Activated CD8-positive, alpha-beta memory T cell treated with anti-CD3 and anti-CD28 coated beads for 48 hours (primary cell): ENCODE data around the gene SERPINA12.
"Not testable (repeated sequence)": the region's sequence is repeated elsewhere in the genome, so short reads cannot be mapped to it uniquely, and the experiment has no call there.

Source experiments
- DNase-seq, 3 experiments: peaks; one replicate each; pipeline ENCODE4 v3.0.0-alpha.2; 2020; ENCODE audit warnings: low read depth in 2 of 3, low spot score in 2 of 3

Gene SERPINA12

GRCh38 chr14:94538070-94538740 lies 28.9 kb upstream of the SERPINA12 start:
- no peak for DNase-seq

GRCh38 chr14:94536836-94537235 lies 27.6 kb upstream of the SERPINA12 start:
- DNase-seq: no peak

DNA sequence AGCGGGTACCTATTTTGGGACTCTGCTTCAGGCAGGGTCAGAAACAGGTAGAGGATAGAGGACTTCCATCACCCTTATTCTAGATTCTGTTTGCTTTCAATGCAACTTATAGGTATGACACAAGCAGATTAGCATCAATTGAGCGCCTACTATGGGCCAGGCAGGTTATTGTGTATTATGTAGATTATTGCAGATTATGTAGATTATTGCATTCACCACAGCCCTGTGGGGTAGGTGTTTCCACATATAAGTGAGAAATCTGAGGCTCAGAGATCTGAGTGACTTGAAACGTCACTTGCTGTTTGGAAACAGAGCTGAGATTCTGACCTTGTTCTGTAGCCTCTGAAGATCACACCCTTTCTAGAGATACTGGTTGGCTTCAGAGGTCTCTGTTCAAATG lies 26.2 kb upstream of the SERPINA12 start:
- DNase-seq: no peak

GRCh38 chr14:94532447-94532846 lies 23.2 kb upstream of the SERPINA12 start:
- DNase-seq: no peak

GRCh38 chr14:94531187-94531586 lies 21.9 kb upstream of the SERPINA12 start:
- no peak for DNase-seq

DNA sequence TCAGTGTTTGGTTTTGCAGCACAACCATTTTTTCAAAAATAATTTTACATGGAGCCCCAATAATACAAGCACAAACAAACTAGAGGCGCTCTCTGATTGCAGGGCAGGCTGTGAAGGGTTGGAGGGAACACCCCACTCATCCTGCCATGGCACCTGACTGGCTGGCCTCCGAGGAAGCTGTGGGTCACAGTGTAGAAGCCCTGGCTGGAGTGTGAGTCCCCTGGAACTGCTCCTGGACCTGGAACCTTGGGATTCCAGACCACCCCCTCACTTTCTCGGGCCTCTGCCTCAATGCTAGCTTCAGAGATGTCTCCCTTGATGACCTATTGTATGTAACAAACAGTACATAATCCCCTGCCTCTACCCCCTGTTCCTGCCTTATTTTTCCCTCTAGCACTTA lies 14.8 kb upstream of the SERPINA12 start:
- DNase-seq: no peak

- no peak for DNase-seq
These were observed 14.0 kb upstream of the SERPINA12 start for GRCh38 chr14:94523265-94523664.

DNA sequence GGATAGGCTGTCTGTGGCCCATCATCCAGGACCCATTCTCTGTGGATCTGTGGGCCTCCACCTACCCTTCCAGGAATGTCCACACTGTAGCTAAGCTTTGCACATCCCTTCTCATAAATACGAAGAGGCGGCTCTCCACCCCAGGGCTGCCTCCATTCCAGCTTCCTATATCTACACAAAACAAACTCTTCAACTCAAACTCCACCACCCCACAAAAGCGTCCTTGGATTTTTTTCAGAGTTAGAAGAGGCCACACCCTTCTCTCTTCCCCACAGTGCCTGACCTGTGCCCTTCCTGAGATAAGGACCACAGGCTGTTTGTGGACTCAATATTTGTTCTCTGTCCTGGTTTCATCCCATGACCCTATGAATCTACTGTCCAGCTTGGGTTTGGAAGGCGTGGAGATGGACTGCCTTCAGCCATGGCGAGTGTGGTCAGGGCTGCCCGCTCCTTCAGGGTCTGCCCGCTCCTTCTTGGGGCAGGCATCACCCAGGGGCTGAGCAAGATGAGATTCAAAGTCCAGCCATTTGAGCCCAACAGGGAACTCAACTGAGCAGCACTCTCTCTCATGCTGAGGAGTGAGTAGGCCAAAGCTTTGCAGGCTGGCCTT lies 13.0 kb upstream of the SERPINA12 start:
- no peak for DNase-seq

DNA sequence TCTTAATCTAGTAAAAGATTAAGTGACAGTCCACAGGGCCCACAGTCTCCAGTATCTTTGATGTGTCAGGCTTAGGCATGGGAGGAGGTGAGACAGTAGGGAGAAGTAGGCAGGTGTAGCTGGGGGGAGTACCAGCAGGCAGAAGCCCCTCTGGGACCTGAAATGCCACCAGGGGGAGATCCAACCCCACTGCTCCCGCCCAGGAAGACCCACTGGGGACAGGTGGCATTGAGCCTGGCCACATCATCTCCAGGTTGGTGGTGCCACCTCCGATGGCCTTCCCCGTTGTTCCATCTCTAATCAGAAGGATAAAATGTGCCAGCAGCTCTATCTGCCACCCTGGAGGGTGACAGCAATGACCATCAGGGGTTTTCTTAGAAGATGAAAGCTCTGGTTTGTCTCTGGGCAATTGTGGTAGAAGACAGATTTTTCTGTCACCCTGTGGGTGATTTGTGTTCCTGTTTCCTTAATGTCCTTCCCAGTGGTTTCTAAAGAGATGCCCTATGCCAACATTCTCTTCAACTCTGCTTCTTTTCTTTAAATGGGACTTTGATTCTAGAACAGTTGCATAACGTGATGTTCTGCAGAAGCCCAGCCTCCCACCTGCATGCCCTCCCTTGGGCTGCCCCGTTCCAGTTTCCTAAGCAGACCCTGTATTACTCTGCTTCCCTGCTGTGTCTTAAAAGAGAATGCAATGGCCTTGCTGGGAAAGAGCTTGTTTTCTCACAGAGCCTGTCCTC lies 12.3 kb upstream of the SERPINA12 start:
- no peak for DNase-seq

DNA sequence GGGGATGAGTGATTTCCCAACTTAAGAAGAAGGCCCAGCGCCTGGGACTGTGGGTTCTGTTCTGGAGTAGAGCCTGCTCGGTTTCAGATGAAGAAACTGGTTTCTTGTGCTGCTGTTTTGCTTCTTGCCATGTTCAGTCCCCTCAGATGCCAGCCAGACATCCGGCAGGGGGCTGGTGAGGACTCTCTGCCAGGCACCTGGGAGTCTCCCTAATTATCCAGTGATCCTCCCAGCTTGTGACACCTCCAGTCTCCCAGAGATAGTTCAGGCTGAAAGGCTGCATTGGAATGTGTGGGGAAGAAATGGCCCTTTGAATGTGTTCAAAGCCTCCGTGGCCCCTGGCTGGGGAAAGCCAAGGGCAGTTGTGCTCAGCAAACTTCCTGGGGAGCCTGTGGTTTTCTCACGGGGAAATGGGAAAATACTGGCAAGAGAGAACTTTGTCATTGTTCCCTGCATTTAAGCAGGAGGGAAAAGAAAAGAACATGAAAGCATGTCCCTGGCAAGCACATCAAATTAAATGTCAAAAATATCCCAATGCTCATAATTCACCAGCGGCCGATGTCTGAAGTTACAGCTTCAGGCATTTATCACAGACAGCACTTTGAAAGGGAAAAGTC lies 8.5 kb upstream of the SERPINA12 start:
- no peak for DNase-seq

- DNase-seq: no peak
These were observed 8.0 kb upstream of the SERPINA12 start for GRCh38 chr14:94517248-94517640.

GRCh38 chr14:94515856-94516255 lies 6.6 kb upstream of the SERPINA12 start:
- DNase-seq: no peak

DNA sequence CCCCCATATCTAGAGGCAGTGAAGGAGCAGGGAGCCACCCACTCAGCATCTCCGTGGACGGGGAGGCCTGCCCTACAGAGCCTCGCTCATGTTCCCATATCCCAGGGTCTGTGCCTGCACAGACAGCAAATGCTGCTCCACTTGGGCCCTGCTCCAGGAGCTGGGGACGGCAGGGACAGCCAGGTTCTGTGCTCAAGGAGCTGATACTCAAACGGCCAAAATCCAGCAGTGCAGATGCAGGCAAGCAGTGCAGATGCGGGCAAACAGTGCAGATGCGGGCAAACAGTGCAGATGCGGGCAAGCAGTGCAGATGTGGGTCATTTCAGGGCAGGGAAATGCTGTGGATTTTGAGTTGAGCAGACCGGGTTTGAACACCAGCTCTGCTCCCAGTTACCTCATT lies 6.2 kb upstream of the SERPINA12 start:
- no peak for DNase-seq

DNA sequence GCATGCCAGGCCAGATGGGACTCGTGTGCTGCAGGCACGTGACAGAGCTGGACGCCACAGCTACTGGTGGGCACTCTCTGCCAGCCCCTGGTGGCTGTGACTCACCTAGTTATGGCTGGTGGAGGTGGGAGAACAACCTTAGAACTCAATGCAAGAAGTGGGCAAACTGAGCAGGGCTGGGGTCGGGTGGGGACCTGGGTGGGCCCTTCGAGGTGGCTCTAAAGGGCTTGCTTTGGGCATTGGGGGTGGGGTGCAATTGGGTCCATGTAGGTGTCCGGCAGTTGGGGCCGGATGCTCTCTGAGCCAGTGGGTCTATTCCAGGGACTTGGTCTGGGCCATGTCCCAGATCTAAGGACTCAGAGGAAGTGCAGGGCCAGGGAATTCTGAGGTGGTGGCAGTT lies 5.1 kb upstream of the SERPINA12 start:
- DNase-seq: no peak

DNA sequence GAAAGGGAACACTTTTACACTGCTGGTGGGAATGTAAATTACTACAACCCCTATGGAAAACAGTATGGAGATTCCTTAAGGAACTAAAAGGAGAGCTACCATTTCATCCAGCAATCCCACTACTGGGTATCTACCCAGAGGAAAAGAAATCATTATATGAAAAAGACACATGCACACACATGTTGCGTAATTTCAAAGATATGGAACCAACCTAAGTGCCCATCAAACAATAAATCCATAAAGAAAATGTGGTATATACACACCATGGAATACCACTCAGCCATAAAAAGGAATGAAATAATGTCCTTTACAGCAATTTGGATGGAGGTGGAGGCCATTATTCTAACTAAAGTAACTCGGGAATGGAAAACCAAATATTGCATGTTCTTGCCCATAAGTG lies 1.2 kb upstream of the SERPINA12 start:
- DNase-seq: not testable (repeated sequence)

DNA sequence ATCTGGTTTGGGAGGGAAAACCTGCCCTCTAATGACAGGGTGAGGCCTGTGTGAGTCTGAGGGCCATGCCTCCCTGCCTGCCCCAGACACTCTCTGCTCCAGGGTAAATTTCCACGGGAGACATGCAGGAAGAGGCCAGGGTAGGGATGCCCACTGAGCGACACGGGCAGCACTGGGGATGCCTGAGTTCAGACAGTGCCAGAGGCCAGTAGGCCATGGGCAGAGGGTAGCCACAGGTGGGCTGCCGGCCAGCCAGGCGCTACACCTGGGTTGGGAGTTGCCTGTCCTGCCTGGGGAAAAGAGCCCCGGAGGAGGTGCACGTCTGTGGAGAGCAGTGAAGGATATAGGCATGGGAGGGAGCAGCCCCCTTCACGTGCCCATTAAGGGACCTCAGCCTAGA lies 3.6 kb downstream of the SERPINA12 start:
- no peak for DNase-seq

DNA sequence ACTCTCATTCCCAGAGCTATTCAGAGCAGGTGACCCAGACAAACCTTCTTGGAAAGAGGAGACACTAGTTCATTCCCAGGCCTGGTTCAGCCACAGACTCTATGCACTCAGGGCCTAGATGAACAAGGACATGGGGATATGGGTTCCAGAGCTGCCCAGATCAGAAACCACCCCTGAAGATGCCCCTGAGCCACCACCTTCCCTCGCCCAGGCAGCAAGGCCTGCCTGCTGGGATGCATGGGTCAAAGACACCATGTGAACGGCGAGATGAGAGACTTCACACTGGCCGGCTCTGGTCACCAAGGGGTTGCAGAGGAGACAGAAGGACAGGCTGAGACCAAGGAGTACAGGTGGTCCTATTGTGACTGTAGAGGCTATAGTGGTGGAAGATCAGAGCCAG lies 4.1 kb downstream of the SERPINA12 start:
- DNase-seq: no peak

GRCh38 chr14:94501588-94502516 lies 7.4 kb downstream of the SERPINA12 start:
- no peak for DNase-seq

- no peak for DNase-seq
These were observed 9.0 kb downstream of the SERPINA12 start for GRCh38 chr14:94500264-94500663.

- DNase-seq: no peak
These were observed 9.6 kb downstream of the SERPINA12 start for GRCh38 chr14:94499673-94500072.

- no peak for DNase-seq
These were observed 11.1 kb downstream of the SERPINA12 start for GRCh38 chr14:94498215-94498614.
